AG04450 (cell line): ENCODE data around the gene FHAD1. TPM values are rescaled to one million over a fixed set of nuclear protein-coding genes. Genes with fewer than 3 reads are reported as not detected.

Source experiments
- CTCF ChIA-PET: fragments of 300-600, 350-600 bp; formaldehyde crosslinking; extraction: SDS; loops from one replicate; lab custom pipeline; 2022; ENCODE audit warnings: antibody characterized with exemption, inconsistent platforms; lab: Charles Lee
- POLR2A ChIA-PET: fragments of 350-600 bp; formaldehyde crosslinking; extraction: SDS; loops from one replicate; lab custom pipeline; 2021; ENCODE audit warnings: antibody characterized with exemption, inconsistent platforms; lab: Yijun Ruan, JAX
- DNase-seq: peaks from one replicate; pipeline ENCODE4 v3.0.0-alpha.2; 2011; ENCODE audit warnings: low read depth, low spot score
- H3K27ac ChIP-seq: one replicate; pipeline ENCODE4 v1.5.1; 2012; ENCODE audit warnings: low read depth, low read length, control low read depth
- H3K27me3 ChIP-seq: one replicate; pipeline ENCODE4 v1.6.0; 2012; ENCODE audit warnings: low read length; ENCODE audit not compliant: control insufficient read depth, insufficient read depth
- H3K4me3 ChIP-seq: 2 replicates; pipeline ENCODE4 v1.5.1; 2011; ENCODE audit warnings: mild to moderate bottlenecking, low read depth, low read length, control low read depth
- H3K9me3 ChIP-seq: 2 replicates; pipeline ENCODE4 v1.5.1; 2012; ENCODE audit warnings: low read length; ENCODE audit not compliant: control insufficient read depth, insufficient read depth
- polyA plus RNA-seq: library from polyadenylated mRNA; depleted of rRNA; stranded (reverse); fragments of >200 nt; gene quantifications from 2 replicates; pipeline ENCODE4 v1.2.3, GENCODE V29; 2011
- TF ChIP-seq, protein P1 (sequence below): IDR thresholded peaks from 2 replicates; pipeline ENCODE4 v1.5.1; 2011; ENCODE audit warnings: low read depth, low read length, control low read depth, inconsistent platforms

The FHAD1 gene
- polyA plus RNA-seq, 1 experiment, result 0.36 TPM

DNA sequence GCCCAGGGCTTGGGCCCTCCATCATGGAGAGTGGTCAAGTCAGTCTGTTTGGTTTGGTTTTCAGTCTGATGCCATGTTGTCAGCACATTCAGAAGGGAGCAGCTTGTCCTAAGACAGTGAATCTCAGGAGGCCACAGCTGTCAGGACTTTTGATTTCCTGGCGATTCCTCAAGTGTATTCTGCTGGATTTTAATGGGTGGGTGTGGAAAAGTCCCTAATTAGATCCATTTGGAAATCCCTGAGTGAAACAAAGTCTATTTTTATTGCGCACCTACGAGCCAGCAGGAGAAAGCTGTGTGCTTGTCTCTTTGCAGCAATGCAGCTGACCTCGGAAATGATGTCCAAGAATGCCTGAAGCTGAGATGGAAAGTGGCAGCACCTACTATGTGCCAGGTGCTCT is 21.6 kb upstream of the FHAD1 start:
- no peak overlapping the region for H3K4me3 ChIP-seq
- no peak for DNase-seq
- no peaks in the 10 kb centered on the region for H3K27me3 ChIP-seq
- CTCF ChIA-PET, result no interaction called here
- H3K9me3 ChIP-seq, result no peaks in the 10 kb centered on the region
- no peak overlapping the region for H3K27ac ChIP-seq
- POLR2A ChIA-PET, result interaction anchor here (0.8 kb wide), 1 partner anchor 25 kb away, joined by 3 read pairs; no protein-coding TSS in a partner anchor
- TF ChIP-seq, protein P1, sequence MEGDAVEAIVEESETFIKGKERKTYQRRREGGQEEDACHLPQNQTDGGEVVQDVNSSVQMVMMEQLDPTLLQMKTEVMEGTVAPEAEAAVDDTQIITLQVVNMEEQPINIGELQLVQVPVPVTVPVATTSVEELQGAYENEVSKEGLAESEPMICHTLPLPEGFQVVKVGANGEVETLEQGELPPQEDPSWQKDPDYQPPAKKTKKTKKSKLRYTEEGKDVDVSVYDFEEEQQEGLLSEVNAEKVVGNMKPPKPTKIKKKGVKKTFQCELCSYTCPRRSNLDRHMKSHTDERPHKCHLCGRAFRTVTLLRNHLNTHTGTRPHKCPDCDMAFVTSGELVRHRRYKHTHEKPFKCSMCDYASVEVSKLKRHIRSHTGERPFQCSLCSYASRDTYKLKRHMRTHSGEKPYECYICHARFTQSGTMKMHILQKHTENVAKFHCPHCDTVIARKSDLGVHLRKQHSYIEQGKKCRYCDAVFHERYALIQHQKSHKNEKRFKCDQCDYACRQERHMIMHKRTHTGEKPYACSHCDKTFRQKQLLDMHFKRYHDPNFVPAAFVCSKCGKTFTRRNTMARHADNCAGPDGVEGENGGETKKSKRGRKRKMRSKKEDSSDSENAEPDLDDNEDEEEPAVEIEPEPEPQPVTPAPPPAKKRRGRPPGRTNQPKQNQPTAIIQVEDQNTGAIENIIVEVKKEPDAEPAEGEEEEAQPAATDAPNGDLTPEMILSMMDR, result no peak

DNA sequence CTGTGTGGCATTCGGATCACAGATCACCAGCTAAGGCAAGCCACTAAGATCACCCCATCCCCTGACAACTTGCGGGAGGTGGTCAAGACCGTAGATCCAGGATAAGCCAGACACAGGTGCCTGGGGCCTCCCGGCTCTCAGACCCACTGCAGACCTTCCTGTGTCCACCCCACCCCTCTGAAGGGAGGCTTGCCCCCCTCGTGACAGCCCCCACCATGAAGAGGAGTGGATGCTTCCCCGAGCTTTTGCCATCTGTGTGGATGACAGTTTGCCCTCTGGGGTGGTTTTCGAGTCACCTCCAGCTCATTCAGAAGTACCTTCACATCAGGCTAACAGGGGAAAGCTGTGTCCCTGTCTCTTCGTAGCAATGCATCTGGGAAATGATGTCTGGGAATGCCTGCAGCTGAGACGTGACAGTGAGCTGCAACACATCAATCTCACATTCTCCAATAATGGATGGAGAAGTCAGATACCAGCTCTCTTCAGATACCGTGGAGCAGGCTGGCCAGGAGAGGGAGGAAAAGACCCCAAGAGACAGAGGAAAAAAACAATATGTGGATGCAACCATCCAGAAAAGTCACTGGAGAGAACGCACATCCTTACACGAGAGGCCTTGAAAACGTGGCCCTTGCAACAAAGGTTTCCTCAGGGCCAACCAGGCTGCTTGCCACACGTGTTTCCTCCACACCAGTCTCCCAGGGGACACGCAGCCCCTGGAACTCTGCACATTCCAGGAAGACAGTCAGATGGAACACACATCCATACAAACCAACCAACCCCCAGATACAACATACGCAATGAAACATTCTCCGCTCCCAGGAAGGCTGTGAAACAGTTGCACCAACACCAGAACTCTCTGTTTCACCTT is 20.4 kb upstream of the FHAD1 start:
- Histone ChIP-seq H3K27me3 (no peaks in the 10 kb centered on the region), H3K27ac (no peak overlapping the region), H3K4me3 (no peak overlapping the region), H3K9me3 (no peaks in the 10 kb centered on the region)
- no peak for DNase-seq
- POLR2A ChIA-PET, result no interaction called here
- CTCF ChIA-PET, result no interaction called here
- TF ChIP-seq, protein P1, result no peak

DNA sequence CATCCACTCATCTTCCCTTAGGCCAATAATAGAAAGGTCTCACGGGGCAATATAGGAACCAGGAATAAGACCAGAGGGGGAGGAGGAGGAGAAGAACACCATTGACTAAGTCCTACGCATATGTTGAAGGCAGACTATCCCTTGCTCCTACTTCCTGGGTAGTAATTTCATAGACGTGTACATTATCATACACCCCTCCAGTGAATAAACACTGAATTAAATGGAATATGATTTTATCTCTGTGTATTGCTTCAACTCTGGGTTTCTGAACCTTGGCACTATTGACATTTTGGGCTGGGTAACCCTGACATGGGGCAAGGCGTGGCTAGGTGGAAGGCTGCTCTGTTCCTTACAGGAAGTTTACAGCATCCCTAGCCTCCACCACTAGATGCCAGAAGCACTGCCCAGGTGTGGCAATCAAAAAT is 17.3 kb upstream of the FHAD1 start:
- POLR2A ChIA-PET, result no interaction called here
- Histone ChIP-seq H3K4me3 (no peak overlapping the region), H3K9me3 (no peaks in the 10 kb centered on the region), H3K27me3 (no peaks in the 10 kb centered on the region), H3K27ac (no peak overlapping the region)
- CTCF ChIA-PET, result interaction anchor here (1.2 kb wide), 1 partner anchor 77 kb away, joined by 4 read pairs; no protein-coding TSS in a partner anchor
- no peak for DNase-seq
- TF ChIP-seq, protein P1, result no peak

DNA sequence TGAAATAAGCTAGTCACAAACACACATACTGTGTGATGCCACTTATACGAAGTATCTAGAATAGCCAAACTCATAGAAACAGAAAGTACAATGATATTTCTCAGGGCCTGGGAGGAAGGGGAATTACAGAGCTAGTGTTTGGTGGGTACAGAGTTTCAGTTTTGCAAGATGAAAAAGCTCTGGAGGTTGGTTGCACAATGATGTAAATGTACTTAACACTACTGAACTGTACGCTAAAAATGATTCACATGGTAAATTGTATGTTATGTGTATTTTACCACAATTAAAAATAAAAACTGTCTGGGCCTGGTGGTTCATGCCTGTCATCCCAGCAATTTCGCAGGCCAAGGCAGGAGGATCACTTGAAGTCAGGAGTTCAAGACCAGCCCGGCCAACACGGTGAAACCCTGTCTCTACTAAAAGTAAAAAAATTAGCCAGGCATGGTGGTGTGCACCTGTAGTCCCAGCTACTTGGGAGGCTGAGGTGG is 15.3 kb upstream of the FHAD1 start:
- TF ChIP-seq, protein P1, result no peak
- CTCF ChIA-PET, result interaction anchor here (0.6 kb wide), 1 partner anchor 33 kb away, joined by 3 read pairs; no protein-coding TSS in a partner anchor
- no peak overlapping the region for H3K4me3 ChIP-seq
- H3K27me3 ChIP-seq, result no peaks in the 10 kb centered on the region
- no peak for DNase-seq
- no peaks in the 10 kb centered on the region for H3K9me3 ChIP-seq
- POLR2A ChIA-PET, result no interaction called here
- H3K27ac ChIP-seq, result no peak overlapping the region

DNA sequence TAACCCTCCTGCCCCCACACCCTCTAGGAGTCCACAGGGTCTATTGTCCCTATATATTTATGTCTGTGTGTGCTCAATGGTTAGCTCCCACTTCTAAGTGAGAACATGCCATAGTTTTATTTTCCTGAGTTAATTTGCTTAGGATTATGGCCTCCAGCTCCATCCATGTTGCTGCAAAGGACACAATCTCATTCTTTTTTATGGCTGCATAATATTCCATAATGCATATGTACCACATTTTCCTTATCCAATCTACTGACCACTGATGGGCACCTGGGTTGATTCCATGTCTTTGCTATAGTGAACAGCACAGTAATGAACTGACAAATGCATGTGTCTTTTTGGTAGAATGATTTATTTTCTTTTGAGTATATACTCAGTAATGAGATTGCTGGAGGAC is 13.3 kb upstream of the FHAD1 start:
- ChIA-PET CTCF (interaction anchor here (0.7 to 1.3 kb wide), 2 partner anchors 81 to 167 kb away, joined by 3 read pairs; no protein-coding TSS in a partner anchor), POLR2A (no interaction called here)
- Histone ChIP-seq H3K9me3 (no peaks in the 10 kb centered on the region), H3K27me3 (peaks cover 3% of the 10 kb centered on the region), H3K4me3 (no peak overlapping the region), H3K27ac (no peak overlapping the region)
- TF ChIP-seq, protein P1, result no peak
- no peak for DNase-seq
